Measurements from ENCODE around the gene RAP2A.

RAP2A gene

GRCh38 chr13:97433727-97434396, at the start of gene RAP2A:
RAP2A (plus strand) TSS chr13:97434169; CDS start chr13:97434471, 302 bp downstream.
- DNase-seq = peak; percentile 85

DNA sequence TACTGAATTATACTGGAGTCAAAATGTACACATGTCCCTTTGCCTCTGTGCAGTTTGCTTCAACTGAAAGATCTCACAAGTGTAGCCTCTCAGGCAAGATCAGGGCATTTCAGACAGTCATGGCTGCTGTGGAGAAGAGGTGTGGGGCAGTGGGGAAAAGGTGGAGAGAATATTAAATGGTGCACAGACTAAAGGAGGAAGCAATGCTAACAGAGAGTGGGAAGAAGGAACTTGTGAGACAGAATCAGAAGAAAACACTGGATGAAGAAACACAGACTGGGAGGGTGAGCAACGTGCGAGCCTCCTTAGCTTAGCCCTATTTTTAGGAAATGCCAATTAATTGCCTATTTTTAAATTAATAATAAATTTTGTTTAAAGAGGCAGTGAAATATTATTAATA, 49.6 kb upstream of the RAP2A start:
- DNase-seq = no peak

GRCh38 chr13:97385146-97385545, 48.8 kb upstream of the RAP2A start:
- DNase-seq = no peak

DNA sequence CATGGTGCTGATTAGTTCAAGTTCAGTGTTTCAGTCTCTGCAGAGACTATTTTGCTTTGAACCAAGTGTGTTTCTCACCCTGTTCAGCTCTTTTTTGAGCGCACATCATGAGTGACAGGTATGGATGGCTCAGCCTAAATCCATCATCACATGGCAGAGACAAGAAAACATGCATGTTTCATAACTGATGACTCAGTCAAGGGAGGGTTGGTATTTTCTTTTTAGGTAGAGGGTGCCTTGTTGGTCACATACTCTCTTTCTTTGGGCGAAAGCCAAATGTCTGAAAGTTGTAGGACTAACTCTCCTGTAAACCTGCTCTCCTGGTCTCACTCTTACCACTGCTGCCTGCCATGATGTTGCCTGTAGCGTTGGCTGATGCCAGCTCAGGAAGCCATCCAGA, 48.1 kb upstream of the RAP2A start:
- no peak for DNase-seq

DNA sequence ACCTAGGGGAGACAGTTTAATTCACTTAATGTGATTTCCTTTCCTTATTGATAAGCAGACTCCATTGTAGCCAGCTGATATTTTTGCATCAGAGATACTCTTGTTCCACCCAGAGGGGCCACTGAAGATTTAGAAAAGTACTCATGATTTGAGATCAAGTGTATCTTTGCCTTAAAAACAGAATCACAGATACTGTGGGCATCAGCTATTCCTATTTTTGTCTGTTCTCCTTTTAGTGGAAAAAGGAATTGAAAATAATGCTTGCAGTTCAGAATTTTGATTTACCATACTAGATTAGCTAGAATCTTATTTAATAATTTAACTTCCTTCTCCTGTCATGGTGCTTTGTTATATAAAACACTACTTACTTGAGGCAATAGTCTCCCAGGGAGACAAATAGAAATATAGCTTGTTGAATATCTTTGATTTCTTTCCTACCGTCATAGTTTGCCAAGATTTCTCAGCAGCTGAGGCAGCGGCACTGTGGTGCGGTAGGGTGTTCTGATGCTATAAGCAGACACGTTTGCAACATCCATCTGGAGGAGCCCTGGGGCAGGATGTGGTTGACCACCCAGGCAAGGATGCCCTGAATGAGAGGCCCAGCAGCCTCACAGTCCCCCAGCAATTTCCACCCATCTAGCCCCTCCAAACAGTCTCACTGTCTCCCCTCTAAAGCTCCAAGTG, 47.0 kb upstream of the RAP2A start:
- no peak for DNase-seq

GRCh38 chr13:97387485-97387839, 46.5 kb upstream of the RAP2A start:
- no peak for DNase-seq

DNA sequence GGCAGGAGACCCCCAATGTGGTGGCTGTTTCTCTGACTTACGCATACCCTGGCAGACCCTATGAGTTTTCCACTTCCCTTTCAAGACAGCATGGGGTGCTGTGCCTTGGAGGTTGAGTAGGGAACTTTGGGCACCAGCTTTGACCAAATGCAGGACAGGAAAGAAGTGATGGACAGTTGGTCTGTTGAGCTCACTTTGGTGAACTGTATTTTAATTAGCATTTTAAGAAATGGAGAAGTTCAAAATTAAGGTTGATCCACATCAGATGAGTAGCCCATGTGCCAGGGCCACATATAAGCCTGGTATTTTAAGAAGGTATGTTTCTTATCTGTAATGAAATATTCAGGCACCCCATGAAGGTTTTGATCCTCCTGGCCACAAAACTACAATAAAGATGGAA, 46.1 kb upstream of the RAP2A start:
- no peak for DNase-seq

GRCh38 chr13:97388373-97388772, 45.6 kb upstream of the RAP2A start:
- DNase-seq = no peak

DNA sequence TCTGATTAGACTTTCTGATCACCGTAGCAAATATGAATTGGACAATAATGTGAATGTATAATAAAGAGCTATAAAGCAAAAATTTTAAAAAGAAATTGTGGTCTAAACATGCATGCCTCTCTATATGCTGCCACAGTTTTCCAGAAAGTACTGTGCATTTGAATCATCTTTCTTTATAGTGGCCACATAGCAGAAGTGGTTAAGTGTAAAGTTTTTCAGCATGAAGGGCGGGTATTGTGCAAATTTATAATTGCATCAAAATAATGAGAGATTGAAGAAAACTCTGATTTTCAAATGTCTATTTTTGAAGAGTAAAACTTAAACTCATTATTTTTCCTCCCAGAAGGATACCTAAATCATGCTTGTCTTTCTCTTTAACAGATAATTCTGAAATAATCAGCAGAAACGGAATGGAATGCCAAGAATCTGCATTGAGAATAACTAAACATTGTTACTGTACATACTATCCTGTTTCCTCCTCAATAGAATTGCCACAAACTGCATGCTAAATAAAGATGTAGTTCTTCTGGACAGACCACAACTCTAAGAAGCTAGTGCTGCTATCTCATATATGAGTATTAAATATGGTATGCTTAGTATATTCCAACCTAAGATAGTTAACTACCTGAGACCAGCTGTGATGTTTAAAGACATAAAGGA, 42.9 kb upstream of the RAP2A start:
- DNase-seq = no peak

DNA sequence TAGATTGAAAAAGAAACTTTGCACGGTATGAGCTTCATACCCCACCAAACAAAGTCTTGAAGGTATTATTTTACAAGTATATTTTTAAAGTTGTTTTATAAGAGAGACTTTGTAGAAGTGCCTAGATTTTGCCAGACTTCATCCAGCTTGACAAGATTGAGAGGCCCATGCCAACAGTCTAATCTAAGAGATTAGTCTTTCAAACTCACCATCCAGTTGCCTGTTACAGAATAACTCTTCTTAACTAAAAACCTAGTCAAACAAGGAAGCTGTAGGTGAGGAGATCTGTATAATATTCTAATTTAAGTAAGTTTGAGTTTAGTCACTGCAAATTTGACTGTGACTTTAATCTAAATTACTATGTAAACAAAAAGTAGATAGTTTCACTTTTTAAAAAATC, 41.9 kb upstream of the RAP2A start:
- DNase-seq = no peak

DNA sequence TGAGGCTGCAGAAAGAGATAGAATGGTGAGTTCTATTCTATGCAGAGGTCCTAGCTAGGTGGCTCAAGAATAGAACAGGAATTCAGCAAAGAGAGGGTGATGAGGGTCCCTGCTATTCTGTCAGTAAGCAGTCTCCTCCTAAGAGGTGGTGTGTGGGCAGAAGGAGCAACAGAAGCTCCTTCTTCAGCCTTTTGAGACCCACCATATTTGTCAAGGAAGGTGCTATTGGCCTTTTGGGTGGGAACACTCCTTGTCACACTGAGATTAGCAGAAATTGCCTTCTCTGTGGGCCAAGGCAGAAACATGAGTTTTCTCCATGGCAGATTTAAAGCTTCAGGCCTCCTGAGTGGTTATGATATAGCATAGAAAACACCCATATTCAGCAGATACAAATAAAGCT, 39.4 kb upstream of the RAP2A start:
- no peak for DNase-seq

- DNase-seq = no peak
These were observed 38.4 kb upstream of the RAP2A start for GRCh38 chr13:97395447-97396136.

GRCh38 chr13:97397267-97397666, 36.7 kb upstream of the RAP2A start:
- no peak for DNase-seq

GRCh38 chr13:97401421-97401820, 32.5 kb upstream of the RAP2A start:
- no peak for DNase-seq

DNA sequence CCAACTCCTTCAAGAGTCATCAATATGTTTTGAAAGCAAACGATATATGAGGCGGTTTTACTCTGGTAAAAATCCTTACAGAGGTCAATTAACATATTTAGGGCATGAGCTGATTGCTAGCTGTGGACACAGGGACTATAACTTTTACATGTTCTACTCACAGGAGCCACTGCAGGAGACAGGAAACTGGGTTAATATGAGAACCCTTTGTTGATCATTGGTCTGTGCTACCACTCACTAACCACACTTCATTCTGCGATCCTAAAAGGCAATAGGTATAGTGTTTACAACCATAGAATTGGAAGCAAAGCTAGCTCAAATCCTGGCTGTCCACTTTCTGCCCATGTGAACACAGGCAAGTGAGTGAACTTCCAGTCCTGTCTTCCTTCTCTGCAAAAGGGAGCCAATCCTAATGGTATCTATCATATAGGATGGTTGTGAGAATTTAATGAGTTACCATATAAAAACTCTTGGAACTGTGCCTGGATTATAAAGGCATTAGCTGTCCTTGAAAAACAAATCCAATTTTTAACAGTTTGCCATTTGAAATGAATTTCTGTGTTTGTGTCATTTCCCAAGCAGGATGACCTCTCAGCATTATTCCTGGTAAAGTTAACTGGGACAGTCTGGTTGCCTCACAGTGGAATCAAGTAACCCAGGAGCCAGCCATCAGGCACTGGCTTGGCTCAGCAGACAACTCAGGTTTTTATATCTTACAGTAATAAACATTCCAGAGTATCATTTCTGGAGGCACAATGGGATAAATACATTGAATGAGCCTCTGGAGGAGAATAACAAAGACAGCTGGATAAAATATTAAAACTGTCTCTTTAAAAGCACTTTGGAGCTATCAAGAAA, 29.8 kb upstream of the RAP2A start:
- DNase-seq = no peak

- no peak for DNase-seq
These were observed 26.4 kb upstream of the RAP2A start for GRCh38 chr13:97407540-97407939.

DNA sequence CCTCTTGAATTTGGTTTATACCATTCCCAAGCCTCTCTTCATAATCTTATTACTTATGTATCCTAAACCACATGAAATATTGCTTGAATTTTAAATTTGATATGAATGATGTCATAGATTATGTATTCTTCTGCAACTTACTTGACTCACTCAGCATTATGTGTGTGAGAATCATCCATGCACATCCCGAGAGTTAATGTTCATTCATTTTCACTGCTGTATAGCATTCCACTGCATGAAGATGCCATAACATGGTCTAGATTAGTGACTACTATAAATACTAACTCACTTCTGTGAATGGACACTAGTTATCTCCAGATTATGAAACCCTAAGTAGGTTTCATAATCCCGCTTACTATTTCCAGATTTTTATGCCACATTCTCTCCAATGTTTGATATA, 25.0 kb upstream of the RAP2A start:
- DNase-seq = no peak

GRCh38 chr13:97411984-97412383, 22.0 kb upstream of the RAP2A start:
- DNase-seq = no peak

DNA sequence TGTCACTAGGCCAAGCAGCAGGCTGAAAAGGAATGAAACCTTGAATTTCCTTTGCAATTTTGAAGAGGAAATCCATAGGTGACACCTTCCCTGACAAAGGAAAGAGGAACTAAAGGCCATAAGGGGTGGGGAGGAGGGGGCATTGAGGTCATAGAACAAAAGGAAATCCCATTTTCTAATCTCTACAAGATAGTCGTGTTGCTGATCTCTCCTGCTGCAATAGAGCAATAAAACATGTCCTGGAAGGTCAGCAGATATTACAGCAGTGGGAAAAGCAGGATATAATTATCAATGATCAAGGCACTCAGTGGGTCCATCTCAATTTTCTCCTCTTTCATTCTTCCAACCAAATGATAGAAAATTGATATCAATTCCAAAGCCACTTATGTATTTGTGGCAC, 20.3 kb upstream of the RAP2A start:
- no peak for DNase-seq

DNA sequence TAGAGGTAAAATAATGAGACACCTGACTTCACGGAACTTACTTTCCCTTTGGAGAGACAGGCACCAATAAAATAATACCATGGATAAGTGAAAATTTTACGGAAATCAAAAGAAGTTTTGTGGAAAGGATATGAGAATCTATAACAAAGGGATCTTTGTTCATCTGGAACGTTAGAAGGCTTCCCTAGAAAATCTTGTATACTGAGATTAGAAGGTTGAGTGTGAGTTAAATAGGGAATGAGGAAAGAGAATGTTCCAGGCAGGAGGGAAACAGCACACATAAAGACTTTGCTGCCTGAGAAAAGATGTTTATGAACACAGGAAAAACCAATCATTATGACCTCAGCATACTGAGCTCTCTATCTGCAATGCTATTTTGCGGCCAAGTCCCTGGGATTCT, 19.6 kb upstream of the RAP2A start:
- no peak for DNase-seq

DNA sequence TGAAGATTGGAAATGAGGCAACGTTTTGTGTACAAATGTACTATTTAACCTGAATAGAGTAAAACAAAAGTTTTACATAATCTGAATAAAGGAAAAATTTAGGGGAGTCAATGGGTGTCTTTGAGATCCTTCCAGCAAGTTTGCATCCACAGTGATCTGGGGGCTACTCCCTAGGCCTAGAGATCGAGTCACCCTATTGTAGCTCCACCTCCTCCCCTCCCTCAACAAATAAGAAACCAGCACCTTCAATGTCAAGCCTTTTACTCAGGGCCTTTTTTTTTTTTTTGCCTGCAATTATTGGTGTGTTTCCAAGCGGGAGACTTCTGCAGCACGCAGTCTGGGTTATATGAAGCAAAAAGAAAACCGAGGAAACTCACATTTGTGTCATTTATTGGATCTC, 16.3 kb upstream of the RAP2A start:
- no peak for DNase-seq

DNA sequence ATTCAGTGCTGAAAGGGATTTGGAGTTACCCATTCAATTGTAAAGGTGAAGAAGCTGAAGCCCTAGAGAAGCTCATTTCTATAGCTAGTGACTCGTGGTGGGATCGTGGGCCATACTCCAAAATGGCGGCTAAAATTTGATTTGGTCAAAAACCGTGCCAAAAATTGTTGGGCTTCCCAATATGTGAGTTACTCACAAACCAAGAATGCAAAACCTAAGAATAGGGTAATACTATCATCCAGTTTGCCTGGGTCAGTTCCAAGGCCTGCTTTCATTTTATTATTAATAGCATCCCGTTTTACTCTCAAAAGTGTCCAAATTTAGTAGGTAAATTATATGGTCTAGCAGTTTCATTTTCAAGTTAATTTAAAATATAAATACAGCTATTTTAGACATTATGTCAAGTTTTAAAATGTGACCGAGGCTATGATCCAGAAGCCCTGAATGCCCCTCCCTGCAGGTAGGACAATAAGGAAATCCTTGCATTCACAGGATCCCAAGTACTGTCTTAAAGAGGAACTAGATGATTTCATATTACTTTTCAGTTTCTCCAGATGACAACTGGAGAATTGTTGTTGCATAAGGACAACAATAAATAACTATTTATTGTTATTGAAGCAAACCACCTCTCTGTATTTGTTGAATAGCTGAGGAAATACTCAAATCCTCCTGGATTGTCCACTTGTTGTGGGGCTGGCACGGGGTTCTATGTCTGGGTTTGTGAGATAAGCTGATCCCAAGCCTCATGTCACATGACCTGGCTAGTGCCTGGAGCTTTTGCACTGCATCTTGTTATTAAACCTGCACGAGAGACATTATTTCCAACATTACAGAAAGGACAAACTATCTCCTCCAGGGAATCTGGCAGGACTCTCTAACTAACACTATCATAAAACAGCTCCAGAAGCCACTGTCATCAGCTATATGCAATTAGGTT, 11.6 kb upstream of the RAP2A start:
- DNase-seq = no peak

All from activated CD4-positive, CD25-positive, alpha-beta regulatory T cell treated with anti-CD3 and anti-CD28 coated beads, Interleukin-2, amount 50 U/mL, for 72 hours (primary cell).